Mesothelial cell of epicardium (in vitro differentiated cells): Measurements from ENCODE around the gene MRPL45. TPM values are rescaled to one million over a fixed set of nuclear protein-coding genes. Genes with fewer than 3 reads are reported as not detected.

Experiments used
- DNase-seq, 2 experiments: peaks; one replicate each; pipeline ENCODE4 v3.0.0; 2021; ENCODE audit warnings: low spot score in 2 of 2; ENCODE audit not compliant: unreplicated experiment in 2 of 2
- H3K27ac Mint-ChIP-seq: 2 replicates; pipeline ENCODE4 v1.8.0; 2021; ENCODE audit warnings: mixed read lengths
- H3K27me3 Mint-ChIP-seq: 2 replicates; pipeline ENCODE4 v1.8.0; 2021; ENCODE audit warnings: low read depth, mixed read lengths
- H3K36me3 Mint-ChIP-seq: 2 replicates; pipeline ENCODE4 v1.8.0; 2021; ENCODE audit warnings: mixed read lengths
- H3K4me1 Mint-ChIP-seq: 2 replicates; pipeline ENCODE4 v1.8.0; 2021; ENCODE audit warnings: mixed read lengths
- H3K4me3 Mint-ChIP-seq: 2 replicates; pipeline ENCODE4 v1.8.0; 2021; ENCODE audit warnings: mild to moderate bottlenecking, moderate library complexity, mixed read lengths
- H3K9me3 Mint-ChIP-seq: 2 replicates; pipeline ENCODE4 v1.8.0; 2021; ENCODE audit warnings: mixed read lengths
- total RNA-seq: library from RNA; stranded (reverse); gene quantifications from 3 replicates; pipeline ENCODE4 v1.2.1, GENCODE V29; 2021
- TF ChIP-seq, protein P1 (sequence below): fragments of 200-600 bp; sonication (generic); IDR thresholded peaks from one replicate; pipeline ENCODE4 v1.5.0; 2021; ENCODE audit warnings: antibody characterized with exemption; ENCODE audit not compliant: unreplicated experiment

Gene MRPL45
- total RNA-seq, 1 donor from 2014 or later, result 42.9 TPM

DNA sequence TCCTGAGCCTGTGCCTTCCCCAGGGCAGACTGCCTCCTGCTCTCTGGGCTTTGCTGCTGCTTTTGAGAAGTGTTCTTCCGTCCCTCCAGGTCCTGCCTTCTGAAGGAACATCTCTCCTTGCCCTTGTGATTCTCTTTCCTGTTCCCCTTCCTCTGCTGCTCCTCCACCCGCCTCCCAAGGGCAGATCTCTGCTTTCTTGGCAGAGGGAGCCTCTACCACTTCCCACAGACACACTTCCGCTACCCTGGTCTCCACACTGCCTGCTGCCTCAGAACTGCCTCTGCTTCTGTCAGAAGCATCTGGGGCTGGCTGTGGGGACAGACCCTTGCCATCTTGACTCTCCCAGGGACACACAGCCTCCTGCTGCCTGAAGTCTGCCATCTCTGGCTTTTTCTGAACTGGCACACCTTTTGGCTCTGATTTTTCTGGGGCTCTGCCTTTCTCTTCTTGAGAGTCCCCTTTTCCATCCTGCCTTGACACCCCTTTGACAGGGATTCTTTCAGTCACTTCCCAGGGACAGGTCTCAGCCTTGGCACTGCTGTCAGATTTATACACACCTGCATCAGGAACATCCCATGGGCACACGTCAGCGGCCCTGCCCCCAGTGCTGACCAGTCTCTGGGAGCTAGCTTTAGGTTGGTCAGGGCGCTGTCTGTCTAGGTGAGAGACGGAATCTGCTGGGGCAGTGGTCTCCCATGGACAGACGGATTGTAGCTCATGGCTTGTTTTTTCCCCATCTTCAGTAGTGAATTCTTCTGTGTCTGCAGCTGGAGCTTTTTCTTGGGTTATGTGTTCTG, 30.2 kb downstream of the MRPL45 start:
- H3K4me1 Mint-ChIP-seq, result peaks cover 10% of the 10 kb centered on the region
- DNase-seq, result no peak

DNA sequence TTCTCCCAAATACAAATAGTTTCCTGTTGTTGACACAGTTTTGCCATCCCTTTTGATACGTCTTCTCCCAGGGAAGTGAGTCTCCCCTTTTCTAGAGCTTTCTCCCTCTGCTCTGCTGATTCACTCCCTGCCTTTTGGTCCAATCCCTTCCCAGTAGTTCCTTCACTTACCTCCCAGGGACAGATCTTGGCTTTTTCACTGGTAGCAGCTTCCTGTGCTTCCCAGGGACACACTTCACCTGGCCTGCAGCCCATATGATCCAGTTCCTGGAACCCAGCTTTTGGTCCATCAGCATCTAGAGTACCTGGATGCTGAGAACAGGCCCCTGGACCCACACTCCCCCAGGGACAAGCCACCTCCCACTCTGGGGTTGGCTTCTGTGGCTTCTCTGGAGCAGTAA, 31.0 kb downstream of the MRPL45 start:
- no peak for DNase-seq
- Mint-ChIP-seq H3K27me3 (peaks cover 4% of the 10 kb centered on the region), H3K36me3 (no peaks in the 10 kb centered on the region), H3K4me3 (no peak overlapping the region), H3K9me3 (no peaks in the 10 kb centered on the region), H3K27ac (no peak overlapping the region), H3K4me1 (peaks cover 10% of the 10 kb centered on the region)
- TF ChIP-seq, protein P1, sequence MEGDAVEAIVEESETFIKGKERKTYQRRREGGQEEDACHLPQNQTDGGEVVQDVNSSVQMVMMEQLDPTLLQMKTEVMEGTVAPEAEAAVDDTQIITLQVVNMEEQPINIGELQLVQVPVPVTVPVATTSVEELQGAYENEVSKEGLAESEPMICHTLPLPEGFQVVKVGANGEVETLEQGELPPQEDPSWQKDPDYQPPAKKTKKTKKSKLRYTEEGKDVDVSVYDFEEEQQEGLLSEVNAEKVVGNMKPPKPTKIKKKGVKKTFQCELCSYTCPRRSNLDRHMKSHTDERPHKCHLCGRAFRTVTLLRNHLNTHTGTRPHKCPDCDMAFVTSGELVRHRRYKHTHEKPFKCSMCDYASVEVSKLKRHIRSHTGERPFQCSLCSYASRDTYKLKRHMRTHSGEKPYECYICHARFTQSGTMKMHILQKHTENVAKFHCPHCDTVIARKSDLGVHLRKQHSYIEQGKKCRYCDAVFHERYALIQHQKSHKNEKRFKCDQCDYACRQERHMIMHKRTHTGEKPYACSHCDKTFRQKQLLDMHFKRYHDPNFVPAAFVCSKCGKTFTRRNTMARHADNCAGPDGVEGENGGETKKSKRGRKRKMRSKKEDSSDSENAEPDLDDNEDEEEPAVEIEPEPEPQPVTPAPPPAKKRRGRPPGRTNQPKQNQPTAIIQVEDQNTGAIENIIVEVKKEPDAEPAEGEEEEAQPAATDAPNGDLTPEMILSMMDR, result no peak

More for the DNA sequence above, 30.2 kb downstream of the MRPL45 start:
- TF ChIP-seq, protein P1, result no peak
- Mint-ChIP-seq H3K27ac (peak overlapping the region; percentile 7), H3K36me3 (peaks cover 4% of the 10 kb centered on the region), H3K27me3 (peaks cover 4% of the 10 kb centered on the region), H3K4me3 (no peak overlapping the region), H3K9me3 (no peaks in the 10 kb centered on the region)

DNA sequence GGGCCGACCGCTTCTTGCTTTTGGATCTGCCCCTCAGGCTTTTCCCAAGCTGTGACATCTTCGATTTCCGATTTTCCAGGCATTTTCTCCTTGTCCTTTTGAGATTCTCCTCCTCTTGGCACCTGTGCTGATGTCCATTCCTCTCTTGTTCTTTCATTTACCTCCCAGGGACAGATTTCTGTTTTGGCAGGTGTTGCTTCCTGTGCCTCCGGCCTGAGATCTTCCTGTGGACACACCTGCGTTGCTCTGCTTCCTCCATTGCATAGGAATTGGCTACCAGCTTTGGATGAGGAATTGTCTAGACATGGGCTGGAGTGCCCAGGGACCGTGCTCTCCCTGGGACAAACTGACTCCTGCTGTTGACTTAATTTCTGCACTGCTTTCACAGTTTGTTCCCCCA, 31.7 kb downstream of the MRPL45 start:
- TF ChIP-seq, protein P1, result no peak
- H3K4me3 Mint-ChIP-seq, result no peak overlapping the region
- peaks cover 10% of the 10 kb centered on the region for H3K4me1 Mint-ChIP-seq
- no peaks in the 10 kb centered on the region for H3K9me3 Mint-ChIP-seq
- no peak for DNase-seq
- H3K27ac Mint-ChIP-seq, result no peak overlapping the region
- H3K27me3 Mint-ChIP-seq, result peaks cover 4% of the 10 kb centered on the region
- H3K36me3 Mint-ChIP-seq, result no peaks in the 10 kb centered on the region

DNA sequence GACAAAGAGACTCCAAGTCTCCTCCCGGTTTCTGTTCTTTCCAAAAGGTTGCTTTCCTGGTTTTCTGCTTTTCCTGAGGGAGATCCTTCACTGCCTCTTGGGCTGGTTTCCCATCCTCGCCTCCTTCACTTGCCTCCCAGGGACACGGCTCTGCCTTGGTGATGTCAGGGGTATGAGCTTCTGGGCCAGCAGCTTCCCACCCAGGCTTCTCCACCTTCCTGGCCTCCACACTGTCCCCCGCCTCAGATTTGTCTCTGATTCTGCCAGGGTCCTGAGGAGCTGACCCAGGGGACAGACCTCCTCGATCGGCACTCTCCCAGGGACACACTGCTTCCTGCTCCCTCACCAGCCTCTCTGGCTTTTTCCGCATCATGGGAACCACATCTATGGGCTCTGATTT, 32.3 kb downstream of the MRPL45 start:
- no peaks in the 10 kb centered on the region for H3K36me3 Mint-ChIP-seq
- H3K27me3 Mint-ChIP-seq, result peaks cover 4% of the 10 kb centered on the region
- no peak overlapping the region for H3K4me3 Mint-ChIP-seq
- no peak for DNase-seq
- H3K9me3 Mint-ChIP-seq, result no peaks in the 10 kb centered on the region
- peaks cover 10% of the 10 kb centered on the region for H3K4me1 Mint-ChIP-seq
- no peak overlapping the region for H3K27ac Mint-ChIP-seq
- TF ChIP-seq, protein P1, result no peak

DNA sequence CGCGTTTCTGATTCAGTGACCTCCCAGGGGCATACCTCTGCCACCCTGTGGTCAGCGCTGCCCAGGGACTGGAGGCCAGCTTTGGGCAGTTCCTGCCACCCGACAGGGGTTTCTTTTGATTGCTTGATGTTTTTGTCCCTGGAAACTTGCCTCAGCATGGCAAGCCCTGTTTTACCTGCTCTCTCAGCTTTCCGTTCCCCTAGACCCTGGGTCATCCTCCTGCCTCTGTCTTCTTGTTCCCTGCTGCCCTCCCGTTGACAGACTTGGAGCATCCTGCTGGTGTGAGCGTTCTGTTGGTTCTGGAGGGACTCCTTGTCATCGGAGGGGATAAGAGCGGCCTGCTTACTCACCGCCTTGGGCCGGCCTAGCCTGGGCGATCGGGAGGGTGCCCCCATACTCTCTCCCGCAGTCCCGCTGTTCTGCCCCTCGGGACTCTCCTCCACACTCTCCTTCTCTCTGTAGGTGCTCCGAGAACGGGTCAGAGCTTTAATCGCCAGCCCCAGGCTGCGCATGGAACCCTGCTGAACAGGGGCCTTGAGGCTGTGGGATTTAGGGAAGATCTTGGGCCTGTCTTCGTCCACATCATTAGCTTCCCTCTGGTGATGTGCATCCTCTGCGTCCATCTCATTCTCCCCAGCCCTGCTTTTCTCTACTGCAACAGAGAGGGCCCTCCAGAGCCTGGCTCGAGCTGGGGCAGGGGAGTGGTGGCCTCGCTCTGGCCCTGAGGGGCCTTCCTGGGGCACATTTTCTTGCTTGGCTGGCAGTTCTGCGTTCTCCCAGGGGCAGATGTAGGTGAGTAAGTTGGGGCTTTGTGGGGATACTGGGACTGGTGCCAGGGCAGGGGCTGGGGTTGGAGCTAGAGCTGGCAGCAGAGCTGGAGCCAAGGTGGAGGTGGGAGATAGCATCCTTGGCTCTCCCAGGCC, 33.1 kb downstream of the MRPL45 start:
- peaks cover 5% of the 10 kb centered on the region for H3K27me3 Mint-ChIP-seq
- H3K27ac Mint-ChIP-seq, result no peak overlapping the region
- DNase-seq, result no peak
- no peak overlapping the region for H3K4me3 Mint-ChIP-seq
- peaks cover 6% of the 10 kb centered on the region for H3K4me1 Mint-ChIP-seq
- no peaks in the 10 kb centered on the region for H3K36me3 Mint-ChIP-seq
- no peaks in the 10 kb centered on the region for H3K9me3 Mint-ChIP-seq
- TF ChIP-seq, protein P1, result no peak
